Jurkat, Clone E6-1 (cell line): ENCODE measurements around the gene NUDT14.

Experiments used
- DNase-seq: peaks from one replicate; pipeline ENCODE4 v3.0.0-alpha.2; 2011; ENCODE audit warnings: low read depth, low spot score
- H3K4me3 ChIP-seq: 2 replicates; pipeline ENCODE4 v1.5.1; 2011; ENCODE audit warnings: mild to moderate bottlenecking, low read length, control low read depth, moderate library complexity

The NUDT14 gene

DNA sequence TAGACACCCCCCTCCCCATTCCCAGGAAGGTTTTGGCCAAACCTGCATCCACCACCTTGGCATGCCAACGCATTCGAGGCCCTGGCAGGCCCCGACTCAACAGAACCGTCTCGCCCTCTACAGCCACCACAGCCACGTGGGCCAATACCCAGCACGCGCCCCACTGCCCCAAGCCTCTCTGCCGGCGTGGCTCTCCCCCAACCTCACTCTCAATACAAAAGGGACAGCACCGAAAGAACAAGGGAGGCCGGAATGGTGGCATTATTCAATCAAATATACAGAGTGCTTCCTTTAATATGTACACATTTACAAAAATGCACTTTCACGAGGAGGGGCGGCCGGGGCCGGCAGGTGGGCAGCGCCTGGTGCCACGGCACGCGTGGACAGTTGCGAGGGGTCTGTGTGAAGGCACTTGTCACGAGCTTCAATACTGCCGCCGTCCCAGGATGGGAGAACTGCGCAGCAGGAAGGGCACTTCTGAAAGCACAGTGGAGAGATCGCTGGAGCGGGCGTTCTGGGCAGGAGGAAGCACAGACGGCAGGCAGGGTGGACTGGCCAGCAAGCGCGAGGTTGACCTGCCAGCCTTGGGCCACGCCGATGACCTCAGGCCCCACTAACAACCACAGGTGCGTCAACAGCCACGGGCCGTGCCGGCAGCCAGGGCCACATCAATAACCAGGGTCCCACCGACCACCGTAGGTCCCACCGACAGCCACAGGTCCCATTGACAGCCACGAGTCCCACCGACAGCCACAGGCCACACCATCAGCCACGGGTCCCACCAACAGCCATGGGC is 39.4 kb downstream of the NUDT14 start:
- H3K4me3 ChIP-seq: no peak overlapping the region
- no peak for DNase-seq

DNA sequence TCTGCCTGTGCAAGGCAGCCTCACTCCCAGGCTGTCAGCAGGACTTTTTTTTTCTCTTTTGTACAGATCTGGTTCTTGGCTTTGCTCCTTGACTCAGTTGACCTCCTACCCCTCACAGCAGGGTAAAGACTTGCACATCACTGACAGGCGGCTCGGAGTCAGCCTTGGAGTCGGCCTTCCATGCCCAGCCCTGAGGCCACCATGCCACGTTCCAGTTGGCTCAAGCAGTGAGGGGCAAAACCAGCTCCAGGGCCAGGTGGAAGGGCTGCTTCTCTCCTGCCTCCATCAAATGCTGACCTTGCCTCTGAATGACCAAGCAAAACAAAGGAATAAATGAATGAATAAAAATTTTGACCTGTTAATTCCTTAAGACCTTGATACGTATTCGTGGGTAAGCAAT is 40.1 kb downstream of the NUDT14 start:
- no peak overlapping the region for H3K4me3 ChIP-seq
- no peak for DNase-seq

DNA sequence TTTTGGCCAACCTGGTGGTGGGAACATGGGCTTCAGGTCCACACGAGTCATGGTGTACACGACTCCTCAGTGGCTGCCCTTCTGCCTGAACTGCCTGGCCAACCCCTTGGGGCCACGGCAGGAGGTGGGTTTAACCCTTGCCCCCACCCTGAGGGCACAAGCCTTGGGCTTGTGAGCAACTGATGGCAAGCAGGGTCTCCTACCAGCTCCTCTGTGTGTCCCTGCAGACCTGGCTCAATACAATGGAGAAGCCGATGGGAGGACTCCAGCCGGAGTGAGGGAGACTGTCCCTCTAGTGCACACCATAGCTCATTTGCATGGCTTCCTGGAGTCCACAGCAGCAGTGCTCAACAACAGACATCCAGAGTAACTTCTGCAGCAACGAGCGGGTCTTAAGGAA is 40.5 kb downstream of the NUDT14 start:
- DNase-seq: no peak
- no peak overlapping the region for H3K4me3 ChIP-seq

DNA sequence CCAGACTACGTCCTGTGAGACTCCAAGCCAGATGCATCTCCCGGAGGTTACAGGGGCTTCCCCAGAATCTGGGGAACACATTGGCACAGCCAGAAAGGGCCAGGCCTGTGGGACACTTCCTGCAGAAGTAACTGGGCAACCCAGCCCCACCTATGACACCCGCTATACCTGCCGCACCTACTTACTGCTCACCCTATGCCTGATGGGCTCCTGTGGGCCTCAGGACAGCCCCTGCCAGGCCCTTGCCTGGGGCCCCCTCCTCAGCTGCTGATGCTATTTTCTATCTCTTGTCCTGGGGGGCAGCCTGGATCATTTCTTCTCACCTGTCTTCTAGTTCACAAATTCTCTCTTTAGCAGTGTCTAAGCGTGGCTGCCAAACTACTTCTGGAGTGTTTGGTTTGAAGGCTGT is 41.3 kb downstream of the NUDT14 start:
- H3K4me3 ChIP-seq: no peak overlapping the region
- DNase-seq: no peak

DNA sequence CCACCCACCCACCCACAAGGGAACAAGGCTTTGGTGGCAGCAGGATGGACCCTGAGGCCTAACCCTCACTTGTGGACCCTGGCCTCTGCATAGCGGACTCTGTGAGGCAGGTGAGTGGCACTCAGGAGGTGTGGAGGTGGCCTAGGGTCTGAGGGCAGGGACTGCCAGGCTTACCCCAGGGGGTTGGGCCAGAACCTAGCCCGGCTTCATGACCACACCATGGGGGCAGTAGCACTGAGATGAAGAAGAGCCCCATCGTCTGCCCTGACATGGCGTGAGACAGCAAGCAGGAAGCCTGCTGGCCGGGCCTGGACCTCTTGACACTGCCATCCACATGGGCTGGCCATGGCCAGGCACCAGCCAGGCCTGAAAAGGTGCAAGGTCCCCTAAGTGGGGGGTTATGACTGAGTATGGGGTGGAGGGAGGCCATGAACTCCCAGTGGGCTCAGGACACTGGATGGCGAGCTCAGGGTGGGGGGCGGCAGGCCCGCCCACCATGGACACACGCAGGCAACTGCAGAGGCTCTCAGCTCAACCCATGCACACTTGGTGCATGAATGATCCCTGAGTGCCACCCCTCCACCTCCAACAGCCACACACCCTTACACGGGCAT is 41.8 kb downstream of the NUDT14 start:
- no peak overlapping the region for H3K4me3 ChIP-seq
- DNase-seq: no peak

DNA sequence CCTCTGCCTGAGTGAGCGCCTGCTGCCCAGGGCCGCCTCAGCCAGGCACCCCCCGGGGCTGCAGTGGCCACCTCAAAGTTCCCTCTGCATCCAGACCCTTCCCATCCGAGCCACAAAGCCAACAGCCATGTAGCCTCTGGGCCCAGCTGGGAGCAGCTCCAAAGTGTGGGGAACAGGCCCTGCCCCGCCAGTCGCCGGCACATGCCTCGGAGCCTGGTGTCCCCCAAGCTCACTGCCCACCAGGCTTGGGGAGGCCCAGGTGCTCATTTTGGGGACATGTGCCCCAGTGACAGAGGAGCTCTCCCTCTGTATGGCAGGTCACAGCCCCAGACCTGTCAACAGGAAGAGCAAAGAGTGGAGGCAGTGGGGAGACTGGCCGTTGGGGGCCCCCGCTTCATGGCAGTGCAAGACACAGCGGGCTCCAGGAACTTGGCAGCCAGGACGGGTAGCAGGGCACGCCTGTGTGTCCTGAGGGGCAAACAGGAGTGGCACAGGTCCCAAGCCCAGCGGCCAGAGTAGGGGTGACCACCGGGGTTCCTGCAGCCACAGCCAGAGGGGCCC is 42.5 kb downstream of the NUDT14 start:
- no peak overlapping the region for H3K4me3 ChIP-seq
- DNase-seq: no peak

DNA sequence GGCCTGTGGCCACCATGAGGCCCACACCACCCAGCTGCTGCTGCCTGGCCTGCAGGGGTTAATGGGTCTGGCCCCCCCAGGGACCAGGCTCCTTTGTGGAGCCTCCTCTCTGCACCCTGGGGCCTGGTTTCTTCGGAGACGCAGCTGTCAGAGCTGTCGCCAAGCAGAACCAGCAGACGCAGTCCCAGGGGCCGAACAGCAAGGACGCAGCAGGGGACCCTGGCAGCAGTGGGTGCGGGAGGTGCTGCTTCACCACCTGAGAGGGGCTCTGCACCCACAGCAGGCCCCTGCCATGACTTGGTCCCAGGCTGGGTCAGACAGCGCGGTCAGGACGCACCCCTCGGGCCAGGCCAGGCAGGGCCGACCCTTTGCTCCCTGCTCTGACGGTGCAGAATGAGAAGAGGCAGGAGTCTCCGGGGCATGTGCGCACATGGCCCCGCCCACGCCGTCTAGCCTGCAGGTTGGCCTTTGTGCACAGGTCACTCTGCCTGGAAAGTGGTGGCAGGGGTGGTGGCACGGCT is 43.0 kb downstream of the NUDT14 start:
- DNase-seq: no peak
- no peak overlapping the region for H3K4me3 ChIP-seq

DNA sequence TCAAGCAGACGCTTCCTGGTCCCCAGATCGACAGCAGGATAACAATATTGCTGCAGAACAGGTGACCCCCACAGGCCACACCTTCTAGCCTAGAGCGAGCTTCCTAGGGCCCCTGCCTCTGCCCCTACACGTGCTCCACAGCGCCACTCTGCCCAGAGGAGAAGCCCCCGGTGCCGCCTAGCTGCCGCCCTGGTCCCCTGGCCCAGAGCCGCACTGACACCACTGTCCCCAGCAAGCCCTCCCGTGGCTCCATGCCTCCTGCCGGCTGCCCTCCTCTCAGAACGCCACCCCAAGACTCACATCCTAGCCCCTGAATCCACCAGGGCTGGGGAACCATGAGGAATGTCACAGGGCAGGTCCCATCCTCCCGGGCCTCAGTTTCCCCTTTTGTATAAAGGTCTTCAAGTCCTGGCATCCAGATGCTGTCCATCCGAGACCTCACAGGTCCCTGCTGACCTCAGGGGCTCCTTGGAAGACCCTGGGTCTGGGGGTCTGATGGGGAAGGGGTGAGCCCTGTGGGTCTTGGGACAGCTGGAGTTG is 43.6 kb downstream of the NUDT14 start:
- H3K4me3 ChIP-seq: no peak overlapping the region
- DNase-seq: no peak

DNA sequence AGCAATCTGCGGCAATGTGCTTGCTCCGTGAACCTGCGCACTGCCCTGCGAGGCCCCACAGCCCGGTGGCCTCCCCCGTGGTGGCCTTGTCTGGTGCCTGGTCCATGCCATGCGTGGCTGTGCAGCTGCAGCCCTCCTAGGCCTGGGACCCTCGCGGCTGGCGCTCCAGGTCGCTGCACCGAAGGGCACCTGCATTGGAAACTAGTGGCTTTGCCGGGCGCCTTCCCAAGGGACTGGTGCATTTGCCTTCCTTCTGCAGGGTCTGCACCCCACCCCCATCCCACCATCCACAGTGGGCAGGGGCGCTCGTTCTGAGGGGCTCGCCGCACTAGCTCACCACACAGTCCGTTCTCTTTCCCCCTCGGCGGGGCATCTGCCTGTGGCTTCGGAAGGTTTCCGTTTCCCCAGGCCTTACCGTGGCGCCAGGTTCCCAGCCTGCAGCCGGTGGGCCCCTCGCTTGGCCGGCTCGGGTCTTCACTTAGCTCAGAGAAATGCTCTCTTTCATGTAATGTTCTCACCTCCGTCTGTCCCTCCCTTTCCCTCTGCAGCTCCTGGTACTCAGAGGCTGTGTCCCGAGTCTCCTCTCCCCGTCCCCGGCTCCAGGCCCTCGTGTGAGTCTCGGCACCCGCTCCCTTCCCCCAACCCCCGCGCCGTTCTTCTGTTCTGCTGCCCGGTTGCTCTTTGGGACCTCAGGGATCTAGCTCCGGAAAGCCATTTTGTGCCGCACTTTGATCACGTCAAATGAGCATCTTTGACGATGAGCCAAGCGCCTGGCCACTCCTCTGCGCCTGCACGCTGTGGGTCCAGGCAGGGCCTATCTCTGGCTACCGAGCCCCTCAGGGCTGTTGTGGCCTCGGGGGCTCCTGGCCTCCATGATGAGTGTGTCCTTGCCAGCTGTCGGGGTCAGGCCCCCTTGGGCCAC is 44.5 kb downstream of the NUDT14 start:
- no peak for DNase-seq
- no peak overlapping the region for H3K4me3 ChIP-seq

DNA sequence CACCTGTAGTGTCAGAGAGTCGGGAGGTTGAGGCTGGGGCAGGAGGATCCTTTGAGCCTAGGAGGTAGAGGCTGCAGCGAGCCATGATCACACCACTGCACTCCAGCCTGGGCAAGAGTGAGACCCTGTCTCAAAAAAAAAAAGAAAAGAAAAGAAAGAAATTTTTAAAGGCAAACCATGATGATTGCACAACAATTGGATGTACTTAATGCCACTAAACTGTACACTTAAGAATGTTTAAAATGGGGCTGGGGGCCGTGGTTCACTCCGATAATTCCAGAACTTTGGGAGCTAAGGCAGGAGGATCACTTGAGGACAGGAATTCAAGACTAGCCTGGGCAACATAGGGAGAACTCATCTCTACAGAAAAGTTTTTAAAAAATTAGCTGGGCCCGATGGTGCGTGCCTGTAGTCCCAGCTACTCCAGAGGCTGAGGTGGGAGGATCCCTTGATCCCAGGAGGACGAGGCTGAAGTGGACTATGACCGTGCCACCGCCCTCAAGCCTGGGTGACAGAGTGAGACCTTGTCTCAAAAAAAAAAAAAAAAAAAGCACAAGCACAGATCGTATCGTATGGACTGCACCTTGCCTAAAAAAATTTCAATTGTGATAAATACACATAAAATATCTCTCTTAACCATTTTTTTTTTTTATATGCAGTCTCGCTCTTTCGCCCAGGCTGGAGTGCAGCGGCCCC is 45.3 kb downstream of the NUDT14 start:
- no peak overlapping the region for H3K4me3 ChIP-seq
- no peak for DNase-seq

DNA sequence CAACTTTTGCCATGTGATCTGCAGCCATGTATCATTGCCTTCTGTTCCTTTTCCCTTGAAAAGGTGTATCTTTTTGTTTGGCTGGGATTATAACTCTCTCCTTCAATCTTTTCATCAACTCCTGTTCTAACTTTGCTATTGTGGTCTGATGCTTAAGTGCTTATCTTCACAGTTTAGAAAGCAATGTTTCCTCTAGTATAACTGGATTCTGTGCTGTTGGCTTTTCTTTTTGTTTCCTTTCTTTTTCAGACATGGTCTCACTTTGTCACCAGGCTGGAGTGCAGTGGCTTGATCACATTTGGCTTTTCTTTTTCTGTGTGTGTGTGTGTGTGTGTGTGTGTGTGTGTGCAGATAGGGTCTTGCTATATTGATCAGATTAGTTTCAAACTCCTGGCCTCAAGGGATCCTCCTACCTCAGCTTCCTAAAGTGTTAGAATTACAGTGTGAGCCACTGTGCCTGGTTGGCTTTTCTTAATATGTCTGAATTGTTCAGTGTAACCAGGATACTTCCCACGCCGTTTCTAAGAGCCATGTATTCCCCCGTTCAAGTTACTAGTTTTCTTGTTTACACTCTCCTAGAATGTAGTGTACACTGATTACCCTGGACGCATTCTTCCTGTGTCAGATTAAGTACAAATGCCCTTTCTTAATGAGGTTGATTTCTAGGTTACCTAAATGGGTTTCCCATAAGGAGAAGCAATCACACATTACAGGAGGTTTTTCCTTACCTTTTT is 48.0 kb downstream of the NUDT14 start:
- DNase-seq: no peak
- H3K4me3 ChIP-seq: no peak overlapping the region

DNA sequence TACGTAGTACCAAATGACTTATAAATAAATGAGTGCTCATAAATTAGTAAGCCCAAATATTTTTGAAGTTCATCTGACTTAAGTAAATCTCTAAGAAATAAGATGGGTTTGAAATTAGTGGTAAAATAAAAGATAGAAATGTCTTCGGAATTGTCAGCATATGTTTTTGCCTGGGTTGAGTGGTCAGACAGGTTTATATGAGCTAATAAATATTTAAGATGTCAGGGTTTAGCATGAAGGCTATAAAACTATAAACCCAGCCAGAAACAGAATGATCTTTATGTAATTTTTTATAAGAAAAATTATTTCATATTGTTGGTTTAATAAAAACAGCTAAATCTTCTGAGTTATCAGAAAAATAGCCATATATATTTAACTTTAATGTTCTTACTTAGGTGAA is 49.9 kb downstream of the NUDT14 start:
- no peak for DNase-seq

DNA sequence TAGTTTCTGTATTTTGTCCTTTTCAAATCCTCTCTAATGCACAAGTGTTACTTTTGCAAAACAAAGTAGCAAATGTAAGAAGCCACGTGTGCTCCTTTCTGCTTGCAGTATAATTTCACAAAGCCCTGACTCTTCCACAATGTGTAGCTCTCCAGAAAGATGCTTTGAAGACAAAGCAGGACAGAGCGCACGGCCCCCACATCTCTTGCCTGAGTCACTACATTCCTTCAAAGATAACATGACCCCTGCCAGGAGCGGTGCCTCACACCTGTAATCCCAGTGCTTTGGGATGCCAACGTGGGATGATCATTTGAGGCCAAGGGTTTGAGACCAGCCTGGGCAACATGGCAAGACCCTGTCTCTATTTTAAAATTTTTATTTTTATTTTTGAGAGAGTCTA is 53.1 kb downstream of the NUDT14 start:
- H3K4me3 ChIP-seq: no peak overlapping the region
- no peak for DNase-seq

More for the DNA sequence above, 49.9 kb downstream of the NUDT14 start:
- no peak overlapping the region for H3K4me3 ChIP-seq

DNA sequence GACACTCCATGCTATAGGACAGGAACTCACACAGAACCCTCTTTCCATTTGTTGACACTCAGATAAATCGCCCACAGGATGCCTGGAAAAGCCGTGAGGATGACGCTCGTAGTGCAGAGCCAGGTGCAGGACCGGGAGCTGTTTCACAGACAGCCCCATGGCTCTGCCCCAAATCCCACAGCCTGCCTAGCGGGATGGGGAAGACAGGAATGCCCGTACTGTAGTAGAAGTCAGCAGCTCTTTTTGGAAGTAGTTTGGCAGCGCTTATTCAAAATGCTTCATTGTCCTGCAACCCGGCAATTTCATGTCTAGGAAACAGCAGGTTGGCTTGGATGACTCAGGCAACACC is 54.2 kb downstream of the NUDT14 start:
- no peak overlapping the region for H3K4me3 ChIP-seq
- no peak for DNase-seq

DNA sequence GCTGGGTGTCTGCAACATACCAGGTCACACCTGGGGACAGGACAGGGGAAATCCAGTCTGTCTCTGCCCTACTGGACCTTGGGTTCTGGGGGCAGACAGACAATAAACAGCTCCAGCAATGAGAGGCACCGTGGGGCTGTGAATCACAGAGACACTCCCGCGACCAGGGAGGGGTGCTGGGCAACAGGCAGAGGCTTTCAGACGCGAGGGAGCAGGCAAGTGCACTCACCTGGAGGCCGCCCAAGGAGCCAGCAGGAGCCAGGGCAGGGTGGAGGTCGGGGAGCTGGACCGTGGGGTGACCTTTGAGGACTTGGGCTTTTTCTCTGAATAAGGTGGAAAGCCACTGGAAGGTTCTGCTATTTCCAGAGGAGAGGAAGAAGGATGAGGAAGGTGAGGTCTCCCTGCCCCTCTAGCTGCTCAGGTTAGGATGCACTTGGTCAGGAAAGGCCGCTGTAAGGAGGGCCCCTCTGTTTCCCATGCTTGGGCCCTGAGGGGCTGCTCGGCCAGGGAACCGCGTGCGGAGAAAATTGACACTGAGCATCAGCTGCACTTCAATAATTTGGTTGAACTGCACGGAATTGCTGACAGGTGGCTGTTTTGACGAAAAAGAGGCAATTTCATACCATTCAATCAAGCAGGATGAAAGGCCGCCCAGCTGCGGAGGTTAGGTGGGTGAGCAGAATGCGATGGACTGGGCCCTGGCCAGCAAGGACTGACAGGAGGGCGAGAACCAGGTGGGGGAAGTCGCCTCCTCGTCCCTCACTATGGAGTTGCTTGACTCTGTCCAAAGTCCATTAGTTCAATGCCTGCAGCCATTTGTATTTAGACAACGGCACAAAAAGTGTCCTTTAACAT is 54.8 kb downstream of the NUDT14 start:
- H3K4me3 ChIP-seq: no peak overlapping the region
- DNase-seq: no peak

DNA sequence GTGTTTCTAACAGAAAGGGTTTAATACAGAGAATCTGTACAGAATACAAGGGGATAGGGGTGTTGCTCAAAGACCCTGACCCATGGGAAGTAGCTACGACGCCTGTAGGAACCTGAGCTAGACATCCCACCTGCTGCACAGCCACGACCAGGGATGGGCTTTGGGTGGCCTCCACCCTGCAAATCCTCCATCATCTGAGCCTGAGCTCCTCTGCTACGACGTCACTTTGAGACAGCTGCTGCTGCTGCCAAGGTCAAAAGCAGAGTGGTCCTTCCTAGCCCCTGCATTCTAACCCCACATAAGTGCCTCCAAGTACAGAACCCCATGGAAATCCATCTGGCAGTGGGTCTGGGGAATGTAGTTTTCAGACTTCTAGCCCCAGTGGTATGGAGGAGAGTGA is 56.3 kb downstream of the NUDT14 start:
- DNase-seq: no peak

More for the DNA sequence above, 56.3 kb downstream of the NUDT14 start:
- no peak overlapping the region for H3K4me3 ChIP-seq
